Fibroblast of upper back skin (primary cell): Measurements from ENCODE around the gene TEX14.
A peak's percentile ranks its signal among the peaks of the same experiment; 100 is the strongest.
"Not testable (repeated sequence)": the region's sequence is repeated elsewhere in the genome, so short reads cannot be mapped to it uniquely, and the experiment has no call there.

Source experiments
- DNase-seq: peaks from one replicate; pipeline ENCODE4 v3.0.0-alpha.2; 2013

Gene TEX14

DNA sequence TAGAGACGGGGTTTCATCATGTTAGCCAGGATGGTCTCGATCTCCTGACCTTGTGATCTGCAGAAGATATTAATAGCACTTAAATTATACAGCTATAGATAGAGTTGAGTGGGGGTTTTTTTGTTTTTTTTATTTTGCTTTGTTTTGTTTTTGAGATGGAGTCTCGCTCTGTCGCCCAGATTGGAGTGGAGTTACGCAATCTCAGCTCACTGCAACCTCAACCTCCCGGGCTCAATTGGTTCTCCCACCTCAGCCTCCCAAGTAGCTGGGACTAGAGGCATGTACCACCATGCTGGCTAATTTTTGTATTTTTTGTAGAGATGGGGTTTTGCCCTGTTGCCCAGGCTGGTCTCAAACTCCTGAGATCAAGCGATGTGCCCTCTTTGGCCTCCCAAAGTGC, 1.8 kb downstream of the TEX14 start:
- not testable (repeated sequence) for DNase-seq

GRCh38 chr17:58688521-58688920, 3.3 kb downstream of the TEX14 start:
- DNase-seq = no peak

DNA sequence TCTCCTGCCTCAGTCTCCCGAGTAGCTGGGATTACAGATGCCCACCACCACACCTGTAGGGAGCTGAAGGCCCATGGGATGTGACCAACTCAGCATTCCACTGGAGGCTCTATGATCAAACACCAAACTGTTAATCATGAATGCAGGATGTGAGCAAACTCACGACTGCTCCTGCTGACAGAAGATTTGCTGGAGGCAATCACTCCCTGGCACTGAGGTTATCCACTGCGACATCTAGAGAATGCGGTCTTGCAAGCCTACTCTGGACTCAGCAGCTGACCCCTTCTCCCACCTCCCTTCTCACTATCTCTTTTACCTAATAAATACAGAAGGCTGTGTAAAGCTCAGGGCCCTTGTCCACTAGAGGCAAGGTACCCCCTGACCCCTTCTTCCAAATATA, 4.9 kb downstream of the TEX14 start:
- DNase-seq = no peak

DNA sequence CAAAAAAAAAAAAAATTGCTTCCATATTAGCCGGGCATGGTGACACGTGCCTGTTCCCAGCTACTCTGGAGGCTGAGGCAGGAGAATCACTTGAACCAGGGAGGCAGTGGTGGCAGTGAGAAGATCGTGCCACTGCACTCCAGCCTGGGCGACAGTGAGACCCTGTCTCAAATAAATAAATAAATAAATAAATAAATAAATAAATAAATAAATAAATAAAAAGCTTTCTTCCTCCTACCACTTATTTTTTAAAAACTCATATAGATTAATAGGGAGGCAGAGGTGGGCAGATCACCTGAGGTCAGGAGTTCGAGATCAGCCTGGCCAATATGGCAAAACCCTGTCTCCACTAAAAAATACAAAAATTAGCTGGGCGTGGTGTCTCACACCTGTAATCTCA, 7.4 kb downstream of the TEX14 start:
- DNase-seq = not testable (repeated sequence)

DNA sequence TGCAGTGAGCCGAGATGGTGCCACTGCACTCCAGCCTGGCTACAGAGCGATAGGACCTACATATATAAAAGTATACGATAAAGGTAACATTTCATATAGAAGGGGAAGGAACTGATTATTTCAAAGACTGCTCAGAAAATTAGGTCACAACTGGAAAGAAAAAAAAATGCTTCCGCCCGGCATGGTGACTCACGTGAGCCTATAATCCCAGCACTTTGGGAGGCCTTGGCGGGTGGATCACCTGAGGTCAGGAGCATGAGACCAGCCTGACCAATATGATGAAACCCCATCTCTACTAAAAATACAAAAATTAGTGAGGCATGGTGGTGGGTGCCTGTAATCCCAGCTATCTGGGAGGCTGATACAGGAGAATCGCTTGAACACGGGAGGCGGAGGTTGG, 7.8 kb downstream of the TEX14 start:
- DNase-seq = no peak

DNA sequence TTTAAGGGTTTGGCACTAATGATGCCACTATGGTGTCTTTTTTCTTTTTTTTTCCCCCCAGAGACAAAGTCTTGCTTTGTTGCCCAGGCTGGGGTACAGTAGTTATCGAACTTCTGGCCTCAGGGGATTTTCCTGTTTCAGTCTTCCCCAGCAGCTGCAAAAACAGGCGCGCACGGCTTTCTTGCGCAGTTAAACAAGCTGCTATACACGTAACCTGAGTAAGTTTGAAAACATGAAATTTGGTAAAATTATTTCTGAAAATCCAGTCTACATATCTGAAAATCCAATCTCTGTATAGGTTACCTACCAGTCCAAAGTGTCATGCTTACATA, 11.8 kb downstream of the TEX14 start:
- DNase-seq = no peak

- DNase-seq = peak; percentile 49
Observed at GRCh38 chr17:58679263-58680037, 12.4 kb downstream of the TEX14 start.

GRCh38 chr17:58678287-58678686, 13.6 kb downstream of the TEX14 start:
- not testable (repeated sequence) for DNase-seq

DNA sequence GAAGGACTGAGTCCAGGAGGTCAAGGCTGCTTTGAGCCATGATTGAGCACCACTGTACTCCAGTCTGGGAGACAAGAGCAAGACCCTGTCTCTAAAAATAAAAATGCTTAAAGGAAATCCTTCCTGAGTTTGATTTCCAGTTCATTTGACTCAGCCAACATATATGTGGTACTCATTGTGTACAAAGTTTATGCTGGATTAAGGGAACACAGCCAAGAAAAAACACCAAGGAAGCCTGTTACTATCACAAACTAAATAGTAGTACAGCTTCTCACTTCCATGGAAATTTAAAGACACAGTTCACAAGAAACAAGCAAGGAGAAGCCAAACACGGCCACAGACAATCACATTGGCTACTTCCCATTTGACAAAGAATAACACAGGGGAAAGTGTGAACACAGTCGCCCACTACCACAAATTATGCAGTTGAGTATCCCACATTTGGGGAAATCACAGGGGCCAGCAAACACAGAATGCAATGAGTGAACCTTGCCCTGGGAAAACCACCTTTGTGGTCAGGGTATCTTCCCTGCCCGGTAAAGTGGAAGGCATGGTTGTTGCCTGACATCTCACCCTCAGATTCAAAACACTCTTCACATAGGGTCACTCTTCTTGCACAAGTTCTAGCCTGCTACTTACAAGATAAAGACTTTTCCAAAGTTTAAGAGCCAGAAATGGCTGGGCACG, 14.5 kb downstream of the TEX14 start:
- peak; percentile 41 for DNase-seq

GRCh38 chr17:58671969-58672368, 19.9 kb downstream of the TEX14 start:
- DNase-seq = no peak

DNA sequence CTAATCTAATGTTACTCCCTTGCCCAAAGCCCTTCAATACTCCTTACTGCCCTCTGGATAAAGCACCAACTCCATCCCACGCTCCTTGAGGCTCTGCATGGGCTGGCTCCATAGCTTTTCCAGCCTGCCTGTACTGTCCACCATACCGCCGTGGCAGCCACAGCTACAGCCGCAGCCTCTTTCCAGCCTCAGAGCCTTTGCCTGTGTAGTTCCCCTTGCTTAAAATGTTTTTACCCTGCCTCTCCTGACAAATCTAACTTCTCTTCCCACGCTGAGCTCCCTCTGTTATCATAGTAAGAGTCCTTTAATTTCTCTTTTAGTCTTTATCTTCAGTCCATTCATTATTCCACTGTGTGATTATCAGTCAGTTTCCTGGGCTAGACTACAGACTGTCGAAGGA, 22.0 kb downstream of the TEX14 start:
- DNase-seq = no peak

GRCh38 chr17:58668598-58668935, 23.3 kb downstream of the TEX14 start:
- no peak for DNase-seq

GRCh38 chr17:58667934-58668597, 23.8 kb downstream of the TEX14 start:
- no peak for DNase-seq

DNA sequence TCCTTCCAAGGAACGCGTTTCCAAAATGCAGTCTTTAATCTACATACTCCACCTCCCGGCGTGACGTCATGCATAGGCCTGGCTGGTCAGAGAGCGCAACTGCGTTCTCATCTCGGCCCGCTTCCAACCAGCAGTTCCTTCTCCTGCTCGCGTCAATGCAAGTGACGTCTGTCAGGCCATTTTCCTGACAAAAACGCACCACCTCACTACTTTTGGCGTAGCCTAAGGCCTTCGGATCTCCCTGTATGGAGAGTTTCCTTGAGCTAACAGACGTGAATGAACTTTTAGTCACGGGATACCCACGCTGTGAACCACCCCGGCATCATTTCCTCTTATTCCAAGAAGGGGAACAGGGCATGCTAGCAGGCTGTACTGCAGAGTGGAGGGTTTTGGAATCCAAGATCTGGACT, 25.0 kb downstream of the TEX14 start:
- DNase-seq = peak; percentile 31

GRCh38 chr17:58665946-58666857, 25.6 kb downstream of the TEX14 start:
- no peak for DNase-seq

- no peak for DNase-seq
Observed at GRCh38 chr17:58664302-58664701, 27.5 kb downstream of the TEX14 start.

GRCh38 chr17:58661499-58661898, 30.3 kb downstream of the TEX14 start:
- DNase-seq = no peak

- DNase-seq = no peak
Observed at GRCh38 chr17:58660621-58661020, 31.2 kb downstream of the TEX14 start.

- DNase-seq = not testable (repeated sequence)
Observed at GRCh38 chr17:58659714-58660084, 32.1 kb downstream of the TEX14 start.

- peak; percentile 99 for DNase-seq
Observed at GRCh38 chr17:58658804-58659713, 32.8 kb downstream of the TEX14 start.

- not testable (repeated sequence) for DNase-seq
Observed at GRCh38 chr17:58657962-58658803, 33.7 kb downstream of the TEX14 start.
